ENCODE measurements around the gene ALDH8A1.
"Not testable (repeated sequence)": the region's sequence is repeated elsewhere in the genome, so short reads cannot be mapped to it uniquely, and the experiment has no call there.

Gene ALDH8A1

GRCh38 chr6:134908906-134909516, 40.9 kb downstream of the ALDH8A1 start:
- no peak for DNase-seq

GRCh38 chr6:134904731-134905130, 45.2 kb downstream of the ALDH8A1 start:
- not testable (repeated sequence) for DNase-seq

GRCh38 chr6:134903448-134903847, 46.5 kb downstream of the ALDH8A1 start:
- DNase-seq, result no peak

- DNase-seq, result no peak
Observed at GRCh38 chr6:134902936-134903335, 47.0 kb downstream of the ALDH8A1 start.

GRCh38 chr6:134902074-134902861, 47.6 kb downstream of the ALDH8A1 start:
- no peak for DNase-seq

- DNase-seq, result no peak
Observed at GRCh38 chr6:134898575-134898974, 51.3 kb downstream of the ALDH8A1 start.

GRCh38 chr6:134898166-134898565, 51.7 kb downstream of the ALDH8A1 start:
- DNase-seq, result not testable (repeated sequence)

- no peak for DNase-seq
Observed at GRCh38 chr6:134896910-134897309, 53.0 kb downstream of the ALDH8A1 start.

GRCh38 chr6:134894800-134895199, 55.1 kb downstream of the ALDH8A1 start:
- no peak for DNase-seq

- no peak for DNase-seq
Observed at GRCh38 chr6:134892362-134892761, 57.5 kb downstream of the ALDH8A1 start.

- DNase-seq, result no peak
Observed at GRCh38 chr6:134891633-134892032, 58.3 kb downstream of the ALDH8A1 start.

- no peak for DNase-seq
Observed at GRCh38 chr6:134888316-134888715, 61.6 kb downstream of the ALDH8A1 start.

- DNase-seq, result no peak
Observed at GRCh38 chr6:134884752-134885151, 65.1 kb downstream of the ALDH8A1 start.

- no peak for DNase-seq
Observed at GRCh38 chr6:134883314-134883713, 66.6 kb downstream of the ALDH8A1 start.

GRCh38 chr6:134882426-134883038, 67.4 kb downstream of the ALDH8A1 start:
- peak; percentile 45 for DNase-seq

- DNase-seq, result no peak
Observed at GRCh38 chr6:134880487-134881190, 69.3 kb downstream of the ALDH8A1 start.

GRCh38 chr6:134878136-134878535, 71.8 kb downstream of the ALDH8A1 start:
- DNase-seq, result no peak

GRCh38 chr6:134875367-134875766, 74.5 kb downstream of the ALDH8A1 start:
- no peak for DNase-seq

GRCh38 chr6:134873500-134874388, 76.2 kb downstream of the ALDH8A1 start:
- peak; percentile 5 for DNase-seq

- DNase-seq, result no peak
Observed at GRCh38 chr6:134870677-134871498, 79.0 kb downstream of the ALDH8A1 start.

- DNase-seq, result no peak
Observed at GRCh38 chr6:134868812-134869211, 81.1 kb downstream of the ALDH8A1 start.
